HG03575 (cell line): Measurements from ENCODE around the gene PLPPR3.
"Not testable (repeated sequence)": the region's sequence is repeated elsewhere in the genome, so short reads cannot be mapped to it uniquely, and the experiment has no call there.

Experiments
- ATAC-seq: cut with Tn5 transposase; IDR thresholded peaks from one replicate; pipeline ENCODE4 v1.9.1; 2021; ENCODE audit not compliant: unreplicated experiment, insufficient number of reproducible peaks, low FRiP score; ENCODE audit errors: extremely low read depth

The PLPPR3 gene

GRCh38 chr19:834216-834615, 12.5 kb upstream of the PLPPR3 start:
- ATAC-seq = no peak

- ATAC-seq = no peak
Observed at GRCh38 chr19:831407-832369, 9.9 kb upstream of the PLPPR3 start.

GRCh38 chr19:829129-829758, 7.5 kb upstream of the PLPPR3 start:
- no peak for ATAC-seq

- no peak for ATAC-seq
Observed at GRCh38 chr19:827710-828321, 6.1 kb upstream of the PLPPR3 start, which contains the start of gene AZU1. TSS of gene AZU1 (plus strand) at chr19:827837. CDS start at chr19:827847, 10 bp downstream.

- ATAC-seq = no peak
Observed at GRCh38 chr19:827314-827709, 5.6 kb upstream of the PLPPR3 start.

GRCh38 chr19:825897-826644, 4.3 kb upstream of the PLPPR3 start:
- ATAC-seq = no peak

- ATAC-seq = no peak
Observed at GRCh38 chr19:824885-825284, 3.1 kb upstream of the PLPPR3 start.

GRCh38 chr19:823565-824121, 1.9 kb upstream of the PLPPR3 start:
- ATAC-seq = no peak

- no peak for ATAC-seq
Observed at GRCh38 chr19:821231-821824, 427 bp downstream of the PLPPR3 start.

GRCh38 chr19:820212-820611, 1.5 kb downstream of the PLPPR3 start:
- not testable (repeated sequence) for ATAC-seq

GRCh38 chr19:816500-816857, 5.3 kb downstream of the PLPPR3 start:
- no peak for ATAC-seq

- ATAC-seq = no peak
Observed at GRCh38 chr19:815775-816499, 5.8 kb downstream of the PLPPR3 start.

- no peak for ATAC-seq
Observed at GRCh38 chr19:815079-815774, 6.5 kb downstream of the PLPPR3 start.

- no peak for ATAC-seq
Observed at GRCh38 chr19:814152-815078, 7.3 kb downstream of the PLPPR3 start.

GRCh38 chr19:813219-814151, 8.3 kb downstream of the PLPPR3 start:
- ATAC-seq = no peak
